Measurements from ENCODE around the gene CCDC59.

The CCDC59 gene

GRCh38 chr12:82319276-82319675, 38.9 kb downstream of the CCDC59 start:
- no peaks in the 10 kb centered on the region for H3K27me3 ChIP-seq
- H3K4me3 ChIP-seq (ENCODE audit: low read depth in 1 of 2, low read length in 1 of 2): no peak overlapping the region
- no peaks in the 10 kb centered on the region for H3K4me1 ChIP-seq (ENCODE audit: control insufficient read depth in 1 of 2, insufficient read depth in 1 of 2, low read depth in 1 of 2, low read length in 1 of 2)
- H3K9me3 ChIP-seq: no peaks in the 10 kb centered on the region
- H3K36me3 ChIP-seq: no peaks in the 10 kb centered on the region
- no peak overlapping the region for H3K27ac ChIP-seq
- no peak for TF ChIP-seq CTCF (IDR thresholded peaks at IDR 0.05)

- no peak for TF ChIP-seq CTCF (IDR thresholded peaks at IDR 0.05)
- H3K27me3 ChIP-seq: no peaks in the 10 kb centered on the region
- H3K4me3 ChIP-seq (ENCODE audit: low read depth in 1 of 2, low read length in 1 of 2): no peak overlapping the region
- no peaks in the 10 kb centered on the region for H3K9me3 ChIP-seq
- no peaks in the 10 kb centered on the region for H3K36me3 ChIP-seq
- no peak overlapping the region for H3K27ac ChIP-seq
- no peaks in the 10 kb centered on the region for H3K4me1 ChIP-seq (ENCODE audit: control insufficient read depth in 1 of 2, insufficient read depth in 1 of 2, low read depth in 1 of 2, low read length in 1 of 2)
These were observed 43.7 kb downstream of the CCDC59 start for GRCh38 chr12:82314406-82314892.
